Muscle of back (tissue), 11 donors: ENCODE data around the gene PEX10. TPM values are rescaled to one million over a fixed set of nuclear protein-coding genes. Genes with fewer than 3 reads are reported as not detected.

Experiments used
- DNase-seq, 3 donors: peaks; one replicate each; pipeline versions ENCODE4 v3.0.0 to v3.0.0-alpha.2; 2013
- polyA plus RNA-seq, 10 donors: library from polyadenylated mRNA; unstranded; fragments of 120-200 nt; gene quantifications; one replicate each; pipeline ENCODE4 v1.2.1, GENCODE V29; 2013; ENCODE audit not compliant: insufficient read length in 10 of 10

Gene PEX10
- polyA plus RNA-seq, 10 donors, result 14.4 to 19.9 (median 17.5) TPM

DNA sequence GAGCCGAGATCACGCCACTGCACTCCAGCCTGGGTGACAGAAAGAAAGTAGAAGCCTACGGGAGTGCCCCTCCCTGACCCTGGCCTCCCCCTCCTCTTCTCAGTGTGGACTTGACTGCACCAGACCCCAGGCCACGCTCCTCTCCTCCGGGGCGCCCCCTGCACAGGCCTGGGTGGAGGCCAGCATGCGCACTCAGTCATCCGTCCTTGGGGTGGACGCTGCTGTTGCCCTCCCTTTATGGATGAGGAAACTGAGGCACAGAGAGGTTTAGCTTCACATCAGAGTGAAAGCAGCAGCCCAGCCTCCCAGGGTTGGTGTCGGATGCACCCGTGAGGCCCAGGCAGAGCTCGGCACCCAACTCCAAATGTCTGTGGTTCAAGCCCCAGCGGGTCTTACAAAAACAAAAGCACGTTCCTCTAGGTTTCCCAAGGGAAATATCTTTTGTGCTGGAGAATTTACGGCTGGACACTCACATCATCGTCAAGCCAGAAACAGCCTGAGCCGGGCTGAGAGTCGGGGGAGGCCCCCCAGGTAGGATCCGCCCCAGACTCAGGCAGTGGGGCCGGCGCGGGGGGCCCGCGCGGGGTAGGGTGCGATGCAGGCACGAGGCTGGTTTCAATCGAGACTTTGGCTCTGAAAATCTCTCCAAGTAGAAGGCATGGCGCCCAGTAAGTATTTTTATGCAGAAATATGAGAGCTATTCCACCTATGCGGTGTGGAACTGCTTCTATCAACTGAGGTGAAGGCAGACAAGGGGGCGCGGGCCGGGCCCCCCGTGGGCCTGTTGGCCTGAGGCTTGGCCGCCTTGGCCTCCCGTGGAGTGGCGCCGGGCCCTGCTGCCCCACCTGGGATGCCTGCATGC lies 57.6 kb downstream of the PEX10 start:
- peak in 2 of 3 donors; percentile 33 to 60 for DNase-seq

Other genes with a start within 250 kb of the PEX10 start
- gene FAAP20, start 217.8 kb downstream of the PEX10 start, polyA plus RNA-seq, result 10 to 100 TPM; 22.3 to 45.9 (median 30.2) TPM
- gene SKI, start 184.2 kb downstream of the PEX10 start, polyA plus RNA-seq, result 10 to 100 TPM; 47.4 to 74.3 (median 60.5) TPM
- 1 to 10 TPM; 4.2 to 9.1 (median 6.2) TPM for gene MORN1, start 21.0 kb downstream of the PEX10 start, polyA plus RNA-seq
- 10 to 100 TPM; 69.9 to 87.9 (median 80.9) TPM for gene RER1, start 20.7 kb downstream of the PEX10 start, polyA plus RNA-seq
- 1 to 10 TPM in 4 of 10 donors, under 1 TPM in 6; 0.39 to 3.3 (median 0.71) TPM for gene PLCH2, start 63.7 kb upstream of the PEX10 start, polyA plus RNA-seq
- 10 to 100 TPM; 18.3 to 22.5 (median 21.1) TPM for gene PANK4, start 114.0 kb upstream of the PEX10 start, polyA plus RNA-seq
- gene HES5, start 117.7 kb upstream of the PEX10 start, polyA plus RNA-seq, result 1 to 10 TPM in 1 of 10 donors, under 1 TPM in 9; 0.18 to 1.0 (median 0.55) TPM
- 10 to 100 TPM; 11.5 to 22.6 (median 13.8) TPM for gene TNFRSF14, start 143.8 kb upstream of the PEX10 start, polyA plus RNA-seq
- 10 to 100 TPM; 16.6 to 26.6 (median 20.9) TPM for gene PRXL2B, start 174.2 kb upstream of the PEX10 start, polyA plus RNA-seq
- gene MMEL1, start 220.5 kb upstream of the PEX10 start, polyA plus RNA-seq, result under 1 TPM; 0.13 to 0.81 (median 0.49) TPM